ENCODE data around the gene ARID1B.

Gene ARID1B

GRCh38 chr6:157049133-157049532, 272.0 kb downstream of the ARID1B start:
- DNase-seq (ENCODE audit: low read depth in 2 of 2): no peak

DNA sequence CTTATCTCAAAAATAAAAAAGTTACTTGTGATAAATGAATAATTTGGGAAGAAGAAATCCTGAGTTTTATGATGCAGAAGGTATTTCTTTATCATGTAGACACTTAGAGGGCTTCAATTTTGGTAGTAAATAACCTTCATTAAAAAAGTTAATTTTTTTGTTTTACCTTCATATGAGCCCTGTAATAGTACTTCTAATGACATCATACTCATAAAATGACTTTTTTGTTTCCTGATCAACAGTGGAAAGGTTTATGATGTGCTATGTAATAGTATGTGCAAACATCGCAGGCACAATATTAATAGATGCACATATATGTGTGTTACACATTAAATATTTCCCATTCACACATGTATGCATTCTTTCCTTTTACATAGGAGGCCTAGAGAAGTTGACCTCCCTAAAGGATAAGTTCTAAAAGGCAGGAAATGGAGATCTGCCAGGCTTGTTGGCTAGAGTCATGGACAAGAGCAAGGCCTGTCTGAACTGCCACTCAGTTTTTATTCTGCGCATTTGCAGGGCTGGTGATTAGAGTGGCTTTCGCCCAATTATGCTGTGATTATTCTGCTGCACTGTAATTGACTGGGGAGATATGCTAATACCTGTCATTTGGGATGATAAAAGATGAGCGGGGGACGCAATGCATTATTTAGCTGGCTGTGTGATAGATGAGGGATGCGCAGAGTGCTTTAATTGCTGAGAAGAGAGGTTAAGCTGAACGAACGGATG, 273.5 kb downstream of the ARID1B start:
- no peak for DNase-seq (ENCODE audit: low read depth in 2 of 2)

- DNase-seq (ENCODE audit: low read depth in 2 of 2): no peak
These were observed 277.4 kb downstream of the ARID1B start for GRCh38 chr6:157054531-157054979.

GRCh38 chr6:157055863-157056262, 278.7 kb downstream of the ARID1B start:
- DNase-seq (ENCODE audit: low read depth in 2 of 2): no peak

- DNase-seq (ENCODE audit: low read depth in 2 of 2): peak; percentile 28 to 30
These were observed 279.1 kb downstream of the ARID1B start for GRCh38 chr6:157056275-157056674.

DNA sequence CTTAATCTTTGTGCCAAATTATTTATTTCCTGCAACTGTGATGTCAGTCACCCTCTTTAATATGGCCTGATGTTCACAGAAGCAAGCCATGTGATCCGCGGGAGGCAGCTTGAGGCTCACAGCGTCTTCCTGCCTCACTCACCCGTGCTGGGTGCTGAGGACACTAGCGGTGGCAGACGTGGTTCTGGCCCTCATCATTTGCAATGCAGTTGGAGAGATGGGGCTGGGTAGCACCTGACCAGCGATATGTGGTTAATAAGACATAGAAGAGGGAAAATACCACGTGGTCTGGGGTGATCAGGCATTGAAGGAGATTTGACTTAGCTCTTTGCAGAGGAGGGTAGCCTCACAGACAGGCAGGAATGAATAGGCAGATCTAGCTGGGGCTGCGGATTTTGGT, 281.4 kb downstream of the ARID1B start:
- DNase-seq (ENCODE audit: low read depth in 2 of 2): no peak

GRCh38 chr6:157059781-157060180, 282.6 kb downstream of the ARID1B start:
- no peak for DNase-seq (ENCODE audit: low read depth in 2 of 2)

GRCh38 chr6:157060440-157060952, 283.3 kb downstream of the ARID1B start:
- no peak for DNase-seq (ENCODE audit: low read depth in 2 of 2)

GRCh38 chr6:157061770-157062594, 284.8 kb downstream of the ARID1B start:
- no peak for DNase-seq (ENCODE audit: low read depth in 2 of 2)

- DNase-seq (ENCODE audit: low read depth in 2 of 2): no peak
These were observed 286.2 kb downstream of the ARID1B start for GRCh38 chr6:157063176-157063905.

GRCh38 chr6:157063923-157064322, 286.7 kb downstream of the ARID1B start:
- DNase-seq (ENCODE audit: low read depth in 2 of 2): no peak

GRCh38 chr6:157064502-157064901, 287.3 kb downstream of the ARID1B start:
- no peak for DNase-seq (ENCODE audit: low read depth in 2 of 2)

- no peak for DNase-seq (ENCODE audit: low read depth in 2 of 2)
These were observed 288.2 kb downstream of the ARID1B start for GRCh38 chr6:157065366-157065765.

DNA sequence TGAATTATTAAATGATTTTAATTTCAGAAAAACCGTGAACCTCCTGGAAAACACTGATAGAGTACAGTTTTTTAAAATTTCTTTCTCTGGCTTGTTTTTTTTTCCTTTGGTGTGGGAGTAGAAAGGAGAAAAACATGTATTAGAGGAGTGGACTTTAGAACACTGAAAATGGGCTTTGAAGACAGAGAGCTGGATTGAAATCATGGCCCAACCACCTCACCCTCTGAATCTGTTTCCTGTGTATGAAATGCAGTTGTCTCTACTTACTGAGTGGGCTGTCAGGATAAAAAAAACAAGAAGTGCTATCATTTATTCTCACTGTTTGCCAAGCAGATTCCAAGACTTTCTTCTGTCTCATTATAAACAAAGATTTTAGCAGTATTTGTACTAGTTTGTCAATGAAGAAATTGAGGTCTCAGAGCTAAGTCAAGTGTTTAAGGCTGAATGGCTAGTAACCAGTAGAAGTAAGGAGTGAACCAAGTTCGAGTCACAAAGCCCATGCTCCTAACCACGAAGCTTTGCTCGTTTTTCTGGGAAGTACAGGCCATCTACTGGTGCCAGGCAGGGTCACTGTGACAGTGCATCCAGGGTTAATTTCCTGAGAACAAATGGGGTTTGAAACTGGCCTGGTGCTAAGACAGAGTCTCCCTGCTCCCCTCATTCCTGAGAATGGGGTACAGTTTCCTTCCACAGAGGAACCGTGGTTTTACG, 289.8 kb downstream of the ARID1B start:
- no peak for DNase-seq (ENCODE audit: low read depth in 2 of 2)

GRCh38 chr6:157067507-157067906, 290.3 kb downstream of the ARID1B start:
- DNase-seq (ENCODE audit: low read depth in 2 of 2): no peak

DNA sequence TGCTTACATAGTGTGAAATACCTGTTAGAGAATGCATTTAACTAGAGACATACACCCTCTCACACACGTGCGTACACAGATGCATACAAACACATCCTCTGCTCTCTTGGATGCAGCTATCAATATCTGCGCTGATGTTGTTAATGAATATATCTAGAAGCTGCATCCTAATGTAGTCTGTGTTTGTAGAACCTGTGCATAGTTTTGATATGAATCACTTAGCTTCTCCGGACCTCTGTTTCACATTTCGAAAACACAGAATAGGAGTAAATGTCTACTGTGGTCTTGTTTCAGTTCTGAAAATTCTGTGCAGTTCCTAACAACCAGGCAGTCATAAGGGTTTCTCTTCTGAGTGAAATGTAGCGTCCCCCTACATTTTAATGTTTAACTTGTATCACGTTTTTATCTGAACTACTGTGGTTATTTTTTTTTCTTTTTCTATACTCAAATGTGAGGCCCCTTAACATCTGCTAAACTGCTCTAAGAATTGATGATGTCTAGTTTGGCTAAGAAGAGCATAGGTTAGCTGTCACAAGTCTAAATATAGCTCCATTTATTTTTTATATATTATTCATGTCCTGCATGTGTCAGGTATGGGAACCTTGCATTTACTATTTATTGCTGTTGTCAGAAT, 291.6 kb downstream of the ARID1B start:
- no peak for DNase-seq (ENCODE audit: low read depth in 2 of 2)

- DNase-seq (ENCODE audit: low read depth in 2 of 2): no peak
These were observed 292.4 kb downstream of the ARID1B start for GRCh38 chr6:157069585-157069984.

DNA sequence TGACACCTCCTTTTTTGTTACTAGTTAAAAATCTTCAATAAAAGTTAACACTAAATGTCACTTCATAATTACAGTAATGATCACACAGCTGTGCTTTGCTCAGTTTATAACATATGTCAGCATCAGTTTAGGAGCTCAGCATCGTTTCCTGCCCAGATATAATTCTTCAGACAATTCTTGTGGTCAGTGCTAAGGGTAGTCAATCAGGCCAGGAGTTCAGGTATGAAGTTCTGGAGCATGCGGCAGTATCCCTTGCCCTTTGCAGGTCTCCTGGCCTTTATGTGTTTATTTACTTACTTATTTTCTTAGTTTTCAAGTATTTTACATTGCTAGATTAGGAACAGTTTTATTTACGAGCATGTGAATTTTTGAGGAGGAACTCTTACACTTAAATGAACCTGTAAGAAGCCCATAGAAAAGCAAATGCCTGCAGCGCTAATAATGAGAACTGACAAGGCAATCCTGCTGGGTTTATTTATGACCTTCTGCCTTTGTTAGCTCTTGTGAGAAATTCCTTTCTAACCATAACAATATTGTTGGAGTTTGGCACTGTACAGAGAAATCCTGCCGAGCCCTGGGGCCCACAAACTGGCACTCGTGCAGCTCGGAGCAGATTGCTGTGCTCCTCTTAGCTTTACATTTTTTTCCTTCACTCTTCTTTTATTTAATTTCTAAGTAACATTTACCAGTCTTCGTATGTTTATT, 293.4 kb downstream of the ARID1B start:
- no peak for DNase-seq (ENCODE audit: low read depth in 2 of 2)

DNA sequence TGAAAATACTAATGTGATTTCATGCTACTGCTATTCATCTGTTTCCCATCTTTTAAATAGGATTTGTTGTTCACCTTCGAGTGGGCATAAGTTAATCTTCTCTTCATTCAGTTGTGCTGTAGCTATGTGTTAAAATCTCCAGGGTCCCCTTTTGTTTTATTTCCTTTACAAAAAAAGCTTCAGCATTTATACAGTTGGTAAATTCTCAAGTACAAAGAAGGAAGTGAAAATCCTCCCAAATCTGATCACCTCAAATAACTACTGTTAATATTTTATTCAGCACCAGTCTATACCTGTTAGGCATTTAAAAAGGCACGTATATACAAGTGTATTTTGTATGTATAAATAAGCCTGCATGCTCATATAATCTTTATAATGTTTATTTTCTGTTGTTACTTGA, 294.9 kb downstream of the ARID1B start:
- no peak for DNase-seq (ENCODE audit: low read depth in 2 of 2)

DNA sequence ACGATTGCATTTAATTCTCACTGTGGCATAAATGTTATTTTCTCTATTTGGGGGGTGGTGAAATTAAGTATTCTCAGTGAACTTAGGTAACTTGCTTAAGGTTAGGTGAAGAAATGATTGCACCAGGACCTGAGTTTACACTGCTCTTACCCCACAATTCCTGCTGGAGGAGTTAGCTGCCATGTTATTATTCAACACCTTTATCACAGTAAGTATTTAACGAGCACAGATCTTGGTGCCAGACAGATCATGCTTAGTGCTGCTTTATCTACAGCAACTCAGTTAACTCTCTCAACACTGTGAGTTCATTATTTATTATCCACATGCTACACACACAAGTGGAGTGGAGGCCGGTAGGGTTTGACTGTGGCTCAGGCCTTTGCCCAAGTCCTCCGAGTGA, 296.4 kb downstream of the ARID1B start:
- no peak for DNase-seq (ENCODE audit: low read depth in 2 of 2)

Data from stimulated activated CD8-positive, alpha-beta memory T cell treated with anti-CD3 and anti-CD28 coated beads, Interleukin-15, amount 100 ng/mL, for 48 hours (primary cell).